ENCODE data around the gene FANCC.
"Not testable (repeated sequence)": the region's sequence is repeated elsewhere in the genome, so short reads cannot be mapped to it uniquely, and the experiment has no call there.

The FANCC gene

GRCh38 chr9:95336281-95336680 is 18.8 kb upstream of the FANCC start:
- no peak overlapping the region for H3K27ac Mint-ChIP-seq
- peaks cover 10% of the 10 kb centered on the region for H3K36me3 Mint-ChIP-seq (ENCODE audit: low read depth)
- no peak overlapping the region for H3K4me3 Mint-ChIP-seq
- peak; percentile 27 for TF ChIP-seq CTCF (IDR thresholded peaks at IDR 0.05)
- DNase-seq = no peak
- H3K4me1 Mint-ChIP-seq = no peaks in the 10 kb centered on the region
- peaks cover 3% of the 10 kb centered on the region for H3K27me3 Mint-ChIP-seq (ENCODE audit: low read depth, poor library complexity)
- peaks cover 42% of the 10 kb centered on the region for H3K9me3 Mint-ChIP-seq

GRCh38 chr9:95333426-95333825 is 15.9 kb upstream of the FANCC start:
- DNase-seq = no peak
- no peak overlapping the region for H3K27ac Mint-ChIP-seq
- H3K4me3 Mint-ChIP-seq = no peak overlapping the region
- H3K27me3 Mint-ChIP-seq (ENCODE audit: low read depth, poor library complexity) = peaks cover 7% of the 10 kb centered on the region
- H3K9me3 Mint-ChIP-seq = peaks cover 66% of the 10 kb centered on the region
- H3K4me1 Mint-ChIP-seq = no peaks in the 10 kb centered on the region
- no peak for TF ChIP-seq CTCF (IDR thresholded peaks at IDR 0.05)
- peaks cover 10% of the 10 kb centered on the region for H3K36me3 Mint-ChIP-seq (ENCODE audit: low read depth)

- H3K9me3 Mint-ChIP-seq = peaks cover 70% of the 10 kb centered on the region
- H3K4me1 Mint-ChIP-seq = no peaks in the 10 kb centered on the region
- TF ChIP-seq CTCF (IDR thresholded peaks at IDR 0.05) = no peak
- H3K4me3 Mint-ChIP-seq = no peak overlapping the region
- H3K27me3 Mint-ChIP-seq (ENCODE audit: low read depth, poor library complexity) = peaks cover 7% of the 10 kb centered on the region
- DNase-seq = no peak
- no peak overlapping the region for H3K27ac Mint-ChIP-seq
- peaks cover 10% of the 10 kb centered on the region for H3K36me3 Mint-ChIP-seq (ENCODE audit: low read depth)
These were observed 15.4 kb upstream of the FANCC start for GRCh38 chr9:95332860-95333259.

GRCh38 chr9:95330720-95331404 is 13.4 kb upstream of the FANCC start:
- H3K4me3 Mint-ChIP-seq = no peak overlapping the region
- no peak for TF ChIP-seq CTCF (IDR thresholded peaks at IDR 0.05)
- peaks cover 4% of the 10 kb centered on the region for H3K27me3 Mint-ChIP-seq (ENCODE audit: low read depth, poor library complexity)

GRCh38 chr9:95329061-95329460 is 11.6 kb upstream of the FANCC start:
- not testable (repeated sequence) for H3K4me1 Mint-ChIP-seq; DNase-seq; H3K27me3 Mint-ChIP-seq (ENCODE audit: low read depth, poor library complexity); H3K4me3 Mint-ChIP-seq; H3K27ac Mint-ChIP-seq
- Mint-ChIP-seq H3K9me3 (peaks cover 82% of the 10 kb centered on the region), H3K36me3 (ENCODE audit: low read depth) (peaks cover 13% of the 10 kb centered on the region)

More at GRCh38 chr9:95330720-95331404, 13.4 kb upstream of the FANCC start:
- Mint-ChIP-seq H3K36me3 (ENCODE audit: low read depth) (peaks cover 15% of the 10 kb centered on the region), H3K9me3 (peaks cover 84% of the 10 kb centered on the region), H3K27ac (no peak overlapping the region), H3K4me1 (no peaks in the 10 kb centered on the region)
- DNase-seq = no peak

GRCh38 chr9:95327239-95327865 is 9.8 kb upstream of the FANCC start:
- no peak for DNase-seq
- Mint-ChIP-seq H3K4me1 (no peaks in the 10 kb centered on the region), H3K4me3 (no peak overlapping the region), H3K27me3 (ENCODE audit: low read depth, poor library complexity) (peaks cover 4% of the 10 kb centered on the region), H3K36me3 (ENCODE audit: low read depth) (peaks cover 19% of the 10 kb centered on the region), H3K27ac (no peak overlapping the region), H3K9me3 (peaks cover 86% of the 10 kb centered on the region)
- no peak for TF ChIP-seq CTCF (IDR thresholded peaks at IDR 0.05)

All from nephron progenitor cell (in vitro differentiated cells).